Activated CD8-positive, alpha-beta memory T cell treated with anti-CD3 and anti-CD28 coated beads, Interleukin-2, amount 50 U/mL, for 48 hours (primary cell): Measurements from ENCODE around the gene NRDE2.
A peak's percentile ranks its signal among the peaks of the same experiment; 100 is the strongest.
"Not testable (repeated sequence)": the region's sequence is repeated elsewhere in the genome, so short reads cannot be mapped to it uniquely, and the experiment has no call there.

ENCODE experiments used
- DNase-seq: peaks from one replicate; pipeline ENCODE4 v3.0.0-alpha.2; 2020

Gene NRDE2

DNA sequence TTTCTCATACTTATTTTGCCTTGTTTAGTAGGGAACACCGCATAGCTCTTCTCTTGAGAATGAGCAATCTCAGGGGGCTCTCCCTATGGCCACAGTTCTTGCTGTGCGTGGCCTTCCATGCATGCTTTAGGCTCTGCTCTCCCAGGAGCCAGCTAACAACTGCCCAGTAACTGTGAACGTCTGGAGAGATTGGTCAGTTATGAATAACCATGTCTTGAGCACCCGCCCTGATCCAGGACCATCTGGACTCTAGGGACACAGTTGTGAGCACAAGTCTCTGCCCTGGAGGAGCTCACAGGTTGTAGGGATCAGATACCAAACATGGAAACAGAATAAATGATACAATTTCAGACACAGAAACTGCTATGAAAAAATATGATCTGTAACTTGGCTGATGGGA is 63.3 kb downstream of the NRDE2 start:
- DNase-seq = no peak

DNA sequence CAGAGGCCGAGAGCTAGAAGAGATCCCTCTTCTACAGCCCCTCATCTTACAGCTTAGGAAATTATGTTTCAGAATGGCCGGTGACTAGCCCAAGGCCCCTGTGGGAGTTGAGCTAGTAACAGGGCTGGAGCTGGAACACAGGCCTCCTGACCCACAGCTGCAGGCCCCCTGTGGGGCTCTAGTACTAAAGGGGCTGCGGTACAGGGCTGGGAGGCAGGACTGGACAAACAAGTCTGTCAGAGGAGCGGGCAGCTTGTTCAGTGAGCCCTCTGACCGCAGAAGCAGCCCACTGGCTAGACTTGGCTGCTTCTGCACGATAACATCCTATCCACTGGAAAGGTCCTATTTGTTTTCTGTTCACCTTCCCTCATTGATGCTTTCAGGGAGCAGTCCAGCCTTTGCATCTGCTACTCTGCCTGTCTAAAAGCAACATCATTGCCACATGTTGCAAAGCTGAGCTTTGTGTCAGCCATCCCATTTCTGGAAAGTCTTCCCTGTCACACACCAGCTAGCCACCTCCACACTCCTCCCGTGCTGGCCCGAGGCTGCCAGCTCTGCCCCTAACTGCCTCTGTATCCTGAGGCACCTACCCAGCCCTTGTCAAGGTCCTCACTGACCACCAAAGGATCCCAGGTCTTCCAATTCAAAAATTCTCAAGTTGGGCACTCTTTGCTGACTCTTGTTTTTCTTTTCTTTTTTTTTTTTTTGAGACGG is 65.1 kb downstream of the NRDE2 start:
- no peak for DNase-seq

DNA sequence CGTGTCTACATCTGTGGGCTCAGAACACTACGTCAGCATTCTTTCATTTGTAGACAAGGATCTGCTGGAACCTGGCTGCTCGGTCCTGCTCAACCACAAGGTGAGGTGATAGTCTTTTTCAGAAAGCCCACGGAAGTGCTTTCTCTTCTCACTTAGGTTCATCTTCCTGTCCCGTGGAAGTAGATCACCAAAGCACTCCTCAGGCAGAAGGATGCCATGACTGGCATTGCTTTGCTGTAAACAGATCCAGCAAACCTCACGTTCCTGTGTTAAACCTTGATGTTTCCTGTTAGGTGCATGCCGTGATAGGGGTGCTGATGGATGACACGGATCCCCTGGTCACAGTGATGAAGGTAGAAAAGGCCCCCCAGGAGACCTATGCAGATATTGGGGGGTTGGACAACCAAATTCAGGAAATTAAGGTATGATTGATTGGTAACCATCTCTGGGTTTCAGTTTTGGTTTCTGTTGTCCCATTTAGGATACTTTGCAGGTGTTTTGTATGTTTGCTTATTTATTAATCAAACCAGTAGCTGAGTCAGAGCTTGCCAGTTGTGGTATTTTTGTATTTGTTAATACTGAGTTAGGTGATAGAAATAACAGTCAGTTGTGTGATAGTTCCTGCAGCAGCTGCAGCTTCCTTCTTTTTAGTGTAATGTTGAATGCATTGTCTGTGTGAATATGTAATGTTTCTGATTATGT is 67.8 kb downstream of the NRDE2 start:
- no peak for DNase-seq

DNA sequence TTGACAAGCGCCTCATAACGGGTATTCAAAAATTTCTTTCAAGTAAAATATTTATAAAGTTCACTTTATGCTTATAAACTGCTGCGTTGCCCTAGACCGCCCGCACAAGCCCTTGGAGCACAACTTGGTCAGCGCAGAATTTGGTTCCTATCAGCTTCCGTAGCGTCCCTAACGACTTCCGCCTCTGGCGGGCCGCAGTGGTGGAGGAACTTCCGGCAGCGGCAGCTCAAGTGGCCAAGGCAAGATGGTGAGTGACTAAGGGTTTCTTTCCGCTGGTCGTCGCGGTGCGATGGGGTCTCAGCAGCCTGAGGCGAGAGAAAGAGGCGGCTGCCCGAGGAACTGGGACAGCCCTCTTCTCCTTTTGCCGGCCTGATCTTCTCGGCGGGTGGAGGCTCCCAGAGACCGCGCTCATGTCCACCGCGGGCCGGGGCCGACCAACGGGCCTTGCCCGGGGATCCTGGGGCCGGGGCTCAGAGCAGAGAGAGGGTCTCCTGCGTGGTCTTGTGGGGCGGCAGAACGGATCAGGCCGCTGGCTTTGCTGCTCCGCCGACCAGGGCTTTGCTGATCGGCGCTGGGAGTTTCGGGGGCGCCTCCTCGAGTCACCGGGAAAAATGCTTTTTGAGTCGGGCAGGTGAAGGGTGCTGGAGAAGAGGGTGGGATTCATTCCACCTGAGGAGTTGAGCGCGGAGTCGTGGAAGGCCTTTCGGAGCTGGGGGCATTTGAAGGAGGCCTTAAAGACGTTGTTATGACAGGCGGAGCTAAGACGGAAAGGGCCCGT is 75.2 kb downstream of the NRDE2 start, which contains the start of gene PSMC1:
TSS of gene PSMC1 (plus strand) at position 200 of the 778 bp plus-strand sequence. CDS start at position 245, 45 bp downstream.
- DNase-seq = peak; percentile 91

DNA sequence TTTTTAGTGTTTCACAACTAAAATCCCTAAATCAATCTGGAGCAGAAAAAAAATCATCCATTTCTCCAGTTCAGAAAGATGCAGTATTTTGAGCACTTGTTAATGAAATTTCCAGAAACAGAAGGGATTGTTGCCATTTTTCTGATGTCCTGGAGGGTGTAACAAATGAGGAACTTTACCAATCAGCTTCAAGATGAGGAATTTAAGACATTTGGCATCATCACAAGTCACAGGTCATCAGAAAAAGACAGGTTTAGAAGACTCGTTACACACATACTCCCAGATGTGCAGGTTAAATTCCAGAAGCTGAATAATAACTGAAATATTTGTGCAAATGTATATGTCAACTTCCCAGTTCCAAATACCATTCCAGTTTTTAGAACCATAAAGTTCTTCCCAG is 75.9 kb downstream of the NRDE2 start:
- no peak for DNase-seq

DNA sequence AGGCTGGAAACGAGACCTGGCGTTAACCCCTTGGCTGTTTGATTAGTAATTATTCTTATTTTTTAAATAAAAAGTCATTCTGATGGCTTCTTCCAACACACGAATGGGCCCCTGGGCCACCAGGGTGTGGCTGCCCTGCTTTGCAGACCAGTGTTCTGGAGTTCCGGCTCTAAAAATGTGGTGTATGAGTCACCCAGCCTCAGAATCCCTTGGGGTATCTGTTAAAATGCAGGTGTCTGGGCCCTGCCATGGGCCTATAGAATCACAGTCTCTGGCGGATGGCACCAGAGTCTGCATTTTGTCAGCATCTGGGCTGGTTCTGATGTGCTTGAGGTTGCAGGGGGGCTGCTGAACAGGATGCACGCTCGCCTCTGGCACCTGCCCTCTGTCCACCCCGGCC is 77.9 kb downstream of the NRDE2 start:
- no peak for DNase-seq

DNA sequence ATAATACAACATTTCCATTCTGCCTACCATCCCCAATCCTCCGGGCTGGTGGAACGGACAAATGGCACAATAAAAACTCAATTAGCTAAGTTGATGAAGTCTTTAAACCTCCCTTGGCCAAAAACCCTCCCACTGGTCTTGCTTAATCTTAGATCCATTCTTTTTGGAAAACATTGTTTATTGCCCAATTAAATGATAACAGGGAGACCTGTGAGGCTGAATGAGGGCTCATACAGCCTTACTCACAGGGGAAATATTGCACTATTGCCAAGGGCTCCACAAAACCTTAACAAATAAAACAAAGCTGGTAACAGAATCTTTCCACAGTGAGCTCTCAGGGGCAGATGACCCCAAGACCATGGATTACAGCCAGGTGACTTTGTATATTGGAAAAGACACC is 83.1 kb downstream of the NRDE2 start:
- DNase-seq = no peak

DNA sequence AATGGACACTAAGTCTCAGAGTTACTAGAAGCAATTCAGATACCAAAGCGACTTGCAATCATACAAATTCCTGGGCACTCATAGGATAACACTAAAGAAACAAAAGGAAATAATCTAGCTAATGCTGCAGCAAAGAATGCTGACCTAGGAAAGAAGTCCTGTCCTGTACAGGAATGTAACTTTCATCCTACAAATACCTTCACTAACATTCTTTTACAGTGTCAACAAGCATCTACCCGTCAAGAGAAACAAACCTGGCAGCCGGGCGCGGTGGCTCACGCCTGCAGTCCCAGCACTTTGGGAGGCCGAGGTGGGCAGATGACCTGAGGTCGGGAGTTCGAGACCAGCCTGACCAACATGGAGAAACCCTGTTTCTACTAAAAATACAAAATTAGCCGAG is 84.3 kb downstream of the NRDE2 start:
- not testable (repeated sequence) for DNase-seq

DNA sequence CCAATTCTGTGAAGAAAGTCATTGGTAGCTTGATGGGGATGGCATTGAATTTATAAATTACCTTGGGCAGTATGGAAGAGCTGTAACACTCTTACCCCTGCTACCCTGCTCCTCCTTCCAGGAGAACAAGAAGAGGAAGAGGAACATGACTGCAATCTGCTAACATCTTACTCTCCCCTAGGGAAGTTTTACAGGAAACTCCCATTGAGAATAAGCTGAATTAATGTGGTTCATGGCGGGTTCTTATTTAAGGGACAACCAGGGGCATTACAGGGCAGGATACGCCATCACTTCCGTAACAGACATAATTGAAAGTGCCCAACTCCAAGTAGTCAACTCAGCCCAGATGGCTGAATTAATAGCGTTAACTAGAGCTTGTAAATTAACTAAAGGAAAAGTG is 84.8 kb downstream of the NRDE2 start:
- no peak for DNase-seq

DNA sequence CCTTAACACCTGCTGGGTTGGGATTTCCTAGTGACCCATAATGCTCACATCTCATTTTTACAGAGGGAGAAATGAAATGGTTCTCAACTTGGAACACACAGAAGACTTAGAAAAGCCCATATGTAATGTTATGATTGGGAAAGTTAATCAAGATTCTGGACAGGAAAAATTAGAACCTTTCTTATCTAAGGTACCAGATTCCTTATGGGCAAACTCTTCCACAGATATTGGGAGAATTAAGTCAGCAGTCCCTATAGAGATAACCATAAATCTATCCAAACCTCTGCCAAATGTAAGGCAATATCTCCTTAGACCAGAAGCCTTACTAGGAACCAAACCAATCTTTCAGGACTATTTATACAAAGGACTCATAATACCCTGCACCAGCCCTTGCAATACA is 89.3 kb downstream of the NRDE2 start:
- DNase-seq = no peak

DNA sequence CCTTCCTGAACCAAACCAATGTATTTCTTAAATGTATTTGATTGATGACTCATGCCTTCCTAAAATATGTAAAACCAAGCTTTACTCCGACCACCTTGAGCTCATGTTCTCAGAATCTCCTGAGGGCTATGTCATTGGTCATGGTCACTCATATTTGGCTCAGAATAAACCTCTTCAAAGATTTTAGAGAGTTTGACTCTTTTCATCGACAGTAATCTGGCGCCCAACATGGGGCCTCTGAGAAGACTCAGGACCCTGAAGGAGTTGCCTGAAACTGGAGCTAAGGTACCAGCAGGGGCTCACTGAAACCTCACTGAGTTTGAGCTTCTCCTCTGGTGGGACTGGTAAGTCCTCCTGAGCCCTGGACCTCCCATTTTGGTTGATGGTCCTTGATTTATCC is 92.6 kb downstream of the NRDE2 start:
- no peak for DNase-seq

DNA sequence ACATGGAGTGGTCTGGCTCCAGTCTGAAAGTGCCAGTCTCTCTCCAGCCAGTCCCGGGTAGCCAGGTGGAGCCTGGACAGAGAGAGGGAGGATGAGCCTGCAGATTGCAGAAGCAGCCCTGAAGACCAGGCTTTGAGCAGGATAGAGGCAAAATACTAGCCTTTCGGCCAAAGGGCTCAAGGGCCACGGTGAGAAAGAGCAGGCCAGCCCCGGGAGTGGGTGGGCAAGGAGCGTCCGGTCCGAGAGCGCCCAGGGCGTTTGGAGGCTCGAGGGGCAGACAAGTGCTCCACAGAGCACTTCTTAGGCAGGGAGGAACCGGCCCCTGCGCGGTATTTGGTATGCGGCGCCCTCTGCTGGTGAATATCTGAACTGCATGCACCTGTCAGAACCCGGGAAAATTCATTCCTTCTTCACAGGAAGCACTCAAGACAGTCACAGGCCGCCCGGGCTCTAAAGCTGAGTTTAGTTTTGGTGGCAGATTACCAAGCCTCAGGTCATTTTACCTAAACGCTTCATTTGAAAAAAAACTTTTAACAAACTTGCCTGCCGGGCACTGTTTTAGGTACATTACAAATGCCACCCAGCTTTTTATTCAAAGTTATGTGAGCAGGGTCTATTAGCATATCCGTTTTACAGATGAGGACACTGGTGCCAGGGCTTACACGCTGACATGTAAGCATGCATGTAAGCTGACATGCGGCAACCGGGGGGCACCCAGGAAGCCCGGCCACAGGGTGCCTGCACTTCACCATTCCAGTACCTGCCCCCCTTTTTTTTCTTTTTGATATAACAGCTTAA is 96.4 kb downstream of the NRDE2 start:
- DNase-seq = peak; percentile 93

DNA sequence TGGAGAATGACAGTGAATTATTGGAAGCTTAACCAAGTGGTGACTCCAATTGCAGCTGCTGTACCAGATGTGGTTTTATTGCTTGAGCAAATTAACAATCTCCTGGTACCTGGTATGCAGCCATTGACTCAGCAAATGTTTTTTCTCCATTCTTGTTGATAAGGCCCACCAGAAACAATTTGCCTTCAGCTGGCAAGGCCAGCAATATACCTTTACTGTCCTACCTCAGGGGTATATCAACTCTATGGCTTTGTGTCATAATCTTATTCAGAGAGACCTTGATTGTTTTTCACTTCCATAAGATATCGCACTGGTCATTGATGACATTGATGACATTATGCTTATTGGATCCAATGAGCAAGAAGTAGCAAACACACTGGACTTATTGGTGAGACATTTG is 101.8 kb downstream of the NRDE2 start:
- not testable (repeated sequence) for DNase-seq

DNA sequence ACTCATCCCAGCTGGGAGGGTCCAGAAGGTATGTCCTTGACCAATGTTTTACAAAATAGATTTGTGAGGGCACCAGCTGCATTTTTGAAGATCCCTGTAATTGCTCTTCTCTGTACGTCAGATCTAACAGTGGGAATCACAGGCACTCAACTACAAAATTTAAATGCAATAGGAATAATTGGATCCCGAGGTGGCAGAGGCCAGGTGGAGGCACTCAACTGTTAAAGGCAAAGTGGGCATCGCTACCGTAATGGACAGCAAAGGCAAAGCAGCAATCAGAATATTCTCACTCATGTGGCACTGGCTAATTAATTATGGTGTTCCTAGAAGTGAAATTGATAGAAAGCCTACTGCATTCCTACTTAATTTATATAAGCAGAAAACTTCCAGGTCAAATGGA is 103.3 kb downstream of the NRDE2 start:
- DNase-seq = no peak
